TTC549 (cell line): ENCODE measurements around the gene APBA3.

ENCODE experiments used
- FAIRE-seq: peaks from 2 replicates; lab custom pipeline; 2012; peaks lifted over from hg19 to GRCh38; lab: Jason Lieb, UNC

The APBA3 gene, protein sequence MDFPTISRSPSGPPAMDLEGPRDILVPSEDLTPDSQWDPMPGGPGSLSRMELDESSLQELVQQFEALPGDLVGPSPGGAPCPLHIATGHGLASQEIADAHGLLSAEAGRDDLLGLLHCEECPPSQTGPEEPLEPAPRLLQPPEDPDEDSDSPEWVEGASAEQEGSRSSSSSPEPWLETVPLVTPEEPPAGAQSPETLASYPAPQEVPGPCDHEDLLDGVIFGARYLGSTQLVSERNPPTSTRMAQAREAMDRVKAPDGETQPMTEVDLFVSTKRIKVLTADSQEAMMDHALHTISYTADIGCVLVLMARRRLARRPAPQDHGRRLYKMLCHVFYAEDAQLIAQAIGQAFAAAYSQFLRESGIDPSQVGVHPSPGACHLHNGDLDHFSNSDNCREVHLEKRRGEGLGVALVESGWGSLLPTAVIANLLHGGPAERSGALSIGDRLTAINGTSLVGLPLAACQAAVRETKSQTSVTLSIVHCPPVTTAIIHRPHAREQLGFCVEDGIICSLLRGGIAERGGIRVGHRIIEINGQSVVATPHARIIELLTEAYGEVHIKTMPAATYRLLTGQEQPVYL

DNA sequence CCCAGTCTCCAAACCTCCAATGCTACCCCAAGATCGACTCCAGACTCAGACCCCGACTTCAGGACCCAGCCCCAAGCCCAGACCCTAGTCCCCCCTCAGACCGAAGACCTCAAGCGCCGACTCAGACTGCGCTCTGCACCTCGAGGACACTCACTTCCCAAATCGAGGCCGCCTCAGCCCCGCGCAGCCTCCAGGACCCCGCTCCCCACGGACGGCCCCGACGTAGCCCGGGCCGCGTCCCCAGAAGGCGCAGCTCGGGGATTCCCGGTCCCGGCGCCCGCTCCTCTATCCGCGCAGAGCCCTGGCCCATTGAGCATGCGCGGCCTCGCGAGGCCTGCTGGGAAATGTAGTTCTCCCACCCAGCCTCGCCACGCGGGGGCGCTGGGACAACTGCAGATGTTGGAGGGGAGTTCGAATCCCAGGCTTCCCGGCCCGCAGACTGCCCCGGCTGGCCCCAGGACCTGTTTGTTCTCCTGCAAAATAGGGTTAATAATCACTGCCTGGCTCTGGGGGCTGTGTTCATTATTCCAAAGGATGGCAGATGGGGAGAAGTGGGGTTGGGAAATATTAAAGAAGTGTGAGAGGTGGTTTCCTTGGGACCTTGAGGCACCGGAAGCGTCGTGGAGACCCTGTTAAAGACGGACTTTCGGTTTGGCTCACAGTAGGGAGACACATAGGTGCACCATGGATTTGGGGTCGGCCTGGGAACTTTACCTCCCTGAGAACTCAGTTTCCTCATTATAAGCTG is at the start of gene APBA3:
APBA3 (minus strand) TSS at position 311 of the 748 bp plus-strand sequence. CDS start 1,428 bp downstream, outside the sequence.
- FAIRE-seq: no peak

DNA sequence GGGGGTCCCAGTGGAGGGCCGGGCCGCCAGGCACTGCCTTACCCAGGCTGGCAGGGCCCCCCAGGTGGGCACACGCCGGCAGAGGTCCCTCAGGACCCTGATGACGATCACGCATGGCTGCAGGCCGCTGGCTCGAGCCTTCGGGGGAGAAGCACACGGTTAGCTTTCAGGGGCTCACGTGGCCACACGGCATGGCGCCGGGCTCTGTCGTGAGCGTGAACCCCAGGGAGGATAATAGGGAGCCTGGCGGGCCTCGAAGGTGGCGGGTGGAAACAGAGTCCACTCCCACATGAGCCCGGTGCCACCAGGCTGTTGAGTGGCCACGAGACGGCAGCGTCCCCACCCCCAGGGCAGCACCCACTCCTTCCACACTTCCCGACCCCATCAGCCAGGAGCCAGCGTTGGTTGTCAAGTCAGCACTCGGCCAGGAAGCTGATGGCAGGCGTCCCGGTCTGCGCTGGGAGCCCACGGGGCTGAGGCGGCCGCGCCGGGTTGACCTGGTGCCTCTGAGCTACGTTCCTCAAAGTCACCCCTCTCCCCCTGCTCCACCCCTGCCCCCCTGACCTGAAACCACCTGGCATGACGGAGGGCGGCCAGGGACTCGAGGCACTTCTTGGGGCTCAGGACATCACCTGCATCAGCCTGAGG is 49.3 kb upstream of the APBA3 start:
- no peak for FAIRE-seq

DNA sequence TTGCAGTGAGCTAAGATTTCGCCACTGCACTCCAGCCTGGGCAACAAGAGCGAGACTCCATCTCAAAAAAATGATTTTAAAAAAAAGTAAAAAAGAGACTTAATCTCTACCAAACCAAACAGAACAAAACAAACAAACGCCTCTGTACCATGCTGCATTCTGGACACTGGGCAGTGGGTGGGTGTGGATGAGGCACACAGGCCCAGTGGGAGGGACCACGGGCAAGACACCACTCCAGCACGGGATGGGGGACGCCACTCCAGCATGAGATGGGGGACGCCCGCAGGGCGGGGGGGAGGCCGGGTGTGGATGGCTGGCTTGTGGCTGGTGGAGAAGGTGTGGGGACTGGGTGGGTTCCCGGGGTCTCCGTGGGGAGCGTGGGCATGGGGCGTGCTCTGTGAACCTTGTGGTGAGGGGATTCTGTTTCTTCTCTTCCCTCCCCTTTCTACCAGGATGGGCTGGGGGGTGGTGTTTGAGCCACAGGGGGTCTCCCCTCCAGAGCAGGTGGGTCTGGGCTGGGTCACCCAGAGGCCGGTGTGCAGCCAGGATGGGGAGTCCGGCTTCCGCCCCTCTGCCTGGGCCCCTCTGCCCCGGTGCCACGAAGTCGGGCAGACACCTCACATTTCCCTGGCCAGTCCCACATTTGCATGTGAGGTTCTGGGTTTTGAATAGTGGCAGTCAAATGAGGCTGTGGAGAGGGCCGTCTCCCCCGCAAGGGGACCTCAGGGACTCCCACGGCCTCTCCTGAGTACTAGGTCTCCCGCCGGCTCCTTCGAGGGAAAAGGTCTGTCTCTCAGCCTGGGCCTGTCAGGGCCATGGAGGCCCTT is 48.6 kb upstream of the APBA3 start:
- no peak for FAIRE-seq

DNA sequence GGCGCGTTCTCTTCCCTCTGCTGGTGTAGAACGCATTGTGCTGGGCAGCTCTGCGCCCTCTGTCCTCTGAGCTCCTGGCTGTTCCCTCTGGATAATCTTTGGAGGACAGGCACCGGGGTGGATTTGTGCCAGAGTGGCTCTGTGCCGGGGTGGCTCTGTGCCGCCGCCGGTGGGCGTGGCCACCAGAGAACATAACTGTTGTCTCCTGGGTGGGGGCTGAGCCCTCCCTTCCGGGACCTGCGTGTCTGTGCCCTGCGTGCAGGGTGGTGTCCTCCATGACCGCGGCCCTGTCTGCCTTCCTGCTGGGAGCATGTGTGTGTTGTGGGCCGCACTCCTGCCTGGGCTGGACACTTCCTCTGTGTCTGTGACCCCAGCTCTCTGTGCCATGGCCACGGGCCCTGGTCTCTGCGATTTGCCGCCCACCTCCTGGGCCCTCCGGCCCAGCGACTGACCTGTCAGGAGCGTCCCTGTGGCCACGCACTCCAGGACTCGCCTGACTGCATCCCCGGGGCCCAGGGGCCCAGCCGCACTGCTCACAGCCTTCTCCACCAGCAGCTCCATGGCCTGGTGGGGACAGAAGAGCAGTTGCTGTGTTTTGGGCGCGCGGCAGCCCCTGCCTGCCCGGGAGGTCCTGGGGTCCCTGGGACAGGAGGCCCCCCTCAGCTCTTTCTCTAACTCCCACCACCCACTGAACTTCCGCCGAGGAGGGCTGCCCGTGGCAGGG is 47.1 kb upstream of the APBA3 start:
- FAIRE-seq: no peak

DNA sequence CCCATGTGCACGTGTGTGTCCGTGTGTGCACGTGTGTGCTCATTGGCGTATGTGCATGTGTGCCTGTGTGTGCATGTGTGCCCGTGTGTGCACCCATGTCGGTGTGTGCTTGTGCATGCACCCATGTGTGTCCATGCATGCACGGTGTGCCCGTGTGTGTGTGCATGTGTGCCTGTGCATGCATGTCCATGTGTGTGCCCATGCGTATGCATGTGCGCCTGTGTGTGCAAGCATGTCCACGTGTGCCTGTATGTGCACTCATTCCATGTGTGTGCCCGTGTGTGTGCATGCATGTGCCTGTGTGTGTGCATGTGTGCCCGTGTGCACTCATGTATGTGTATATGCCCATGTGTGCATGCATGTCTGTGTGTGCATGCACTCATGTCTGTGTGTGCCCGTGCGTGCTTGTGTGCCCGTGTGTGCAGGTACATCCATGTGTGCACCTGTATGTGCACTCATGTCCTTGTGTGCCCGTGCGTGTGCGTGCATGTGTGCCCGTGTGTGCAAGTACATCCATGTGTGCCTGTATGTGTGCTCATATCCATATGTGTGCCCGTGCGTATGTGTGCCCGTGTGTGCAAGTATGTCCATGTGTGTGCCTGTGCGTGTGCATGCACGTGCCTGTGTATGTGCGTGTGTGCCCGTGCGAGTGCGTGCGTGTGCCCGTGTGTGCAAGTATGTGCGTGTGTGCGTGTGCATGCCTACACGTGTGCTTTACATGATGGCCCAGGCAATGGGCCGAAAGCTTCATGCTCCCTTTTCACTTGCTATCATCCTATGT is 46.3 kb upstream of the APBA3 start:
- no peak for FAIRE-seq

DNA sequence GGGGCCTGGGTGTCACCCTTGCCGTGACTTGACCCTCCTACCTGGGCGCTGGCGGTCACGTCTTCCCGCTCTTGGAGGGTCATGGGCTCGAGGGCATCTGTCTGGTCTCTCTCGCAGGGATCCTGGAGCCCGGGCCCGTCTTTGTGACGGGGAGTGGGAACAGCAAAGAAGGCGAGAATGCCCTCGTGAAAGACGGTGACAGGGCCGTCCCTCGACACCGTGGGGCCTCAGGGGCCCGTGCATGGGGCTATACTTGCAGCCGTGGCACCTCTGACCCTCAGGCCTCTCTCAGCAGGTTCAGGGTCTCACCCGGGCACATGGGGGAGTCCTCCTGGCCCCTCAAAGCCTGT is 45.6 kb upstream of the APBA3 start:
- no peak for FAIRE-seq

DNA sequence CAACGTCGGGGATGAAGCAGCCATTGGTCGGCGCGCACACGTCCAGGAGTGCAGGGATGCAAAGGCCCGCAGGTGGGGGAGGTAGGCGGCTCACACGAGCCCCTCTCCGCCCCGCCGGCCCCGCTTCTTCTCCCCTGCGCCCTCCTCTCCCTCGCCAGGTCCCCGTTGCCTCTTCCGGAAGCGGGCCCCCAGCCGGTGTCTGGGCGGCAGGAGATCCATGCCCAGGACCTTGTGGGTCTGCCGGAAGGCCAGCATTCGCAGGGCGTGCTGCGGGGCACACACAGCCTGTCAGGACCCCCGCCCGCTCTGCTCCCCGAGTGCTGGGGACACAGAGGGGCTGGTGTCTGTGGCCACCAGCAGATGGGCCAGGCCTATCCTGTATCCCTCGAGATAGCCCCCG is 44.4 kb upstream of the APBA3 start:
- FAIRE-seq: no peak

DNA sequence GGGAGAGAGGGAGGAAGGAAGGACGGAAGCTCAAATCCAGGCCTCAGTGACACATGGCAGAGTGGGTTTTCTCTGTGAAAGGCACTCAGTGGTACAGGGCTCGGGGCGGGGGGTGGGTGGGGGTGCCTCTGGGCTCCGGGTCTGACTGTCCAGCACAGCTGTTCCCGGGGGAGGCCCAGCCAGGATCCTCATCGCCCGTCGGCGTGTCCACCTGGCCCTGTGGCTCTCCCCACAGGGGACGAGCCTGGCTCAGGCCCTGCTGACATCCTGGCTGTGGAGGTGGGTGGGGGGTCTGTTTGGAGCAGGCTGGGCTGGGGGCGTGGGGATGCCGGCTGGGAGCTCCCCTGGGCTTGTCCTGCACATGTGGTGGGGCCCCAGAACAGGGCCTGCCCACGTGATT is 42.9 kb upstream of the APBA3 start:
- FAIRE-seq: no peak

DNA sequence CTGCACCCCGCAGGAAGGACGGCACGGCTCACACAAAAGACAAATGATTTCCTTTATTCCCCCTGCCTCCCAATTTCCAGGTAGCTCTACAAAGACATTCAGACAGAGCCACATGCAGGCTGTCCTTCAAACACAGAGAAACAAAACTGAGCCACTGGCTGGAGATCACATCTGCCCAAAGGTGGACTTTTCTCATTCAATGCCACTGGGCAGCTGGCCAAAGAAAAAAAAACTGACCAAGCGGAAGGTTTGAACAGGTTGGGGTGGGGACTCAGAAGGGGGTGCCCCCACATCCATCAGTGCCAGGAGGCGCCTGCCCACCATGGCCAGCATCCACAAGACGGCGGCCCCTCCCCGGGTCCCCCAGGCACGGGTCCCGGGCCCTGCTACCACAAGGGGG is 42.5 kb upstream of the APBA3 start:
- FAIRE-seq: no peak

DNA sequence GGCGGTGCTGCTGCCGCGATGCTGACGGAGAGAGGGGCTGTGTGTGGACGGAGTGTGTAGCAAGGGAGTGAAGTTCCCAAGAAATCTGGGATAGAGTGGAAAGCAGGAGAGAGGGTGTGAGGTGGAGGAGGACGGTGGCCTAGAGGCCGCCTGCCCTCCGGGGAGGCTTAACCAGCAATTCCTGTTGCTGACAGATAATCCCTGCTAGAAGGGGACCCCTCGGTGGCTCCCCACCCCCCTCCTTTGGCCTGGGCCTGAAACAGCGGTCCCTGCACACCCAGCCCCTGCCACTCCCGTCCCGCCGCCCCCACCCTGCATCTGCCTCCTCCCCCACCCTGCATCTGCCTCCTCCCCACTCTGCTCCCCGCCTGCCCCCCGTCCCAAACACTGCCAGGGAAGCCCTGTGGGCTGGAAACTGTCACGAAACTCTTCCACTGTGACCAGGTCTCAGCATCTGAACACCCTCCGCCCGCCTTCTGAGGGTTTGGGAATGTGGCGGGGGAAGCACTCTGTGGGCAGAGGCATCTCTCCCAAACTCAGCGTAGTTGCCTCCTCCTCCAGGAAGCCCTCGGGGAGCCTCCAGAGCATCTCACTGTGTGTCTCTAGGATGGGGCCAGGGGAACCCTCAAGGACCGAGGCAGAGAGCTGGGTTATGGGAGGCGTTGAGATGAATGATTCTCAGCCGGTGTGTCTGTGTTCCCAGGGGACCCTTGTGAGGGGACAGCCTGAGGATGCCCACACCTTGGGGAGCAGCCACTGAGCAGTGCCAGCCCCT is 41.8 kb upstream of the APBA3 start:
- FAIRE-seq: no peak

DNA sequence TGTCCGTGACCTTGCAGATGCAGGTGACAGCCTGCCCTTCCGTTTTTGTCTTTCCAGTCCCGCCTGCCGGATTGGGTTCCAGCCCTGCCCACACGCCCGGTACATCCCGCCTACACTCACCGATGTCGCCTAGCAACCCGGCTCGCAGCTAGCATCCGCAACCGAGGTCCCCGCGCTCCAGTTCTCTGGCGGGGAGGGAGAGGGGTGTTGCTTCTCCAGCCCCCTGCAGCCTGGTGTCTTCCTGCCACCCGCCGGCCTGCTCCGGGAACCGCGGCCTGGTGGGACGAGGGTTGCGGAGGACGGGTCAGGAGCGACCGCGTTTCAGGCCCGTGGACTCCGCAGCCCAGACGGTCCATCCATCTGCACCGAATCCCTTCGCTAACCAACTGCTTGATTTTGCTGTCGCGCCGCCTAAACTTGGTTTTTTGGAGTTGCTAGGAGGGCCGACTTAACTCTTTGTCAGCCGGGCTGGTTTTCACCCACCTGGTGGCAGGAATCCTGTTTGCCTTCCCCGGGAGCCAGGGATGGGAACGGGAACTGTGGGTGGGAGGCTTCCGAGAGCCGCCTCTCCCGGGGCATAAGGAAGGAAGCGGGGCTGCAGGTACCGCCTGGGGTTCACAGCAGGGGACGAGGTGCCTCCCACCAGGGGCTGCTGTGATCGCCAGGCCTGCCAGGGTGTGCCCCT is 40.1 kb upstream of the APBA3 start:
- FAIRE-seq: no peak

DNA sequence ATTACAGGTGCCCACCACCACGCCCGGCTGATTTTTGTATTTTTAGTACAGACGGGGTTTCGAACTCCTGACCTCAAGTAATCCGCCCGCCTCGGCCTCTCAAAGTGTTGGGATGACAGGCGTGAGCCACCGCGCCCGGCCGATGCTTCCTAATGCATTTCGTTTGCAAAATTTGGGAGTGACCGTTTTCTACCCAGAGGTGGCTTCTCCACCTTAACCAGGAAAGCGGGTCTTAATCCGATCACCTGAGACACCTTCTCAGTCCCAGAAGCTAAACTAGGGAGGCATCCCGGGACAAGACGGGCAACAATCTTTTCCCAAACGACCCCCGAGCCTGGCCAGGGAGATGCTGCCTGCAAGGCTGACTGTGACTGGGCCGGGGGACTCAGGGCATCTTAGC is 39.5 kb upstream of the APBA3 start:
- FAIRE-seq: no peak

DNA sequence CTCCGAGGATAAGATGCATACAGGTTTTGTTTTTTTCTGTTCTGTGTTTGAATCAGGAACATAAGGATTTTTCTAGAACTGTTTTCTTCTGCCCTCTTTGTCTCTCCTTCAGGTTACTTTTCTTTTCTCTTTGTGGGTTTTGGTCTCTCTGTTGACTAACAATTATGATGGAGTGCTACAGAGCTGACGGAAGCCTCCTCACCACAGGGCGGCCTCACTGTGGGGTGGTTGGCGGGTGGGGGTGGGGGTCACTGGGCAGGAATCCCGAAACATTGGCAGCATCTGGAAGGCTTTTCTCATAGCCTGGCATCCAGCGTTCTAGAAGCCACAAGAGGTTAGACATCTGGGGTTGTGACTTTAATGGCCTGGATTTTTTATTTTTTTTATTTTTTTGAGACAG is 36.6 kb upstream of the APBA3 start:
- FAIRE-seq: no peak

DNA sequence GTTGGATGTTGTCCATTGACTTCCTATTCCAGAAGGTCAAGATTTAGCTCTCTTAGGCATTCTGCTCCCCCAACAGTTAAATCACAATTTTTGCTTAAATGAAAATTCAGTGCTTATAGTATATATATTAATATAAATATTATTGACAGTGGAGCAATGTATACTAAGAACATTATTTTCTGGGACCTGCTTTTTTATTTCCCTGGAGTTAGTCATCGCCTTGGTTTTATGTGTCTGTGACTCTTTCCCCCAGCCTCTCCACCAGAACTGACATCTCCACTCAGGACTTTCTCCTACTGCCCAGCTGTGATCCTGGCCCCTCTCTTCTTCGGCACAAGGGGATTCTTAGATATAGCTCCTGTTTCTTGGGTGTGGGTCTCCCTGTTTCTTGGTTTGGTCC is 34.9 kb upstream of the APBA3 start:
- FAIRE-seq: no peak

DNA sequence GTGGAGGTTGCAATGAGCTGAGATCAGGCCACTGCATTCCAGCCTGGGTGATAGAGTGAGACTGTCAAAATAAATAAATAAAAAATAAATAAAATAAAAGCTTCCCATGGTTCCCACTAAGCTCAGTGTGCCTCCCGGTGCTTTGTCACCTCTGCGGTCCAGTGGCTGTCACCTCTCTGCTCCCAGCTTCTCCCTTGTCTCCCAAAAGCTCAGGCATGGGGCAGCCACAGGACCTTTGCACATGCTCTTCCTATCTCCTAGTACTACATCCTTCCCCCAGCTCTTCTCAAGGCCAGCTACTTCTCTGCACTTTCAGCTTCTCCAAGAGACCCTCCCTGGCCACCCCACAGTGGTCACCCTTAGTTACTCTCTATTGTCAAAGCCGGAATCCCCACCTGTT is 32.3 kb upstream of the APBA3 start:
- no peak for FAIRE-seq

DNA sequence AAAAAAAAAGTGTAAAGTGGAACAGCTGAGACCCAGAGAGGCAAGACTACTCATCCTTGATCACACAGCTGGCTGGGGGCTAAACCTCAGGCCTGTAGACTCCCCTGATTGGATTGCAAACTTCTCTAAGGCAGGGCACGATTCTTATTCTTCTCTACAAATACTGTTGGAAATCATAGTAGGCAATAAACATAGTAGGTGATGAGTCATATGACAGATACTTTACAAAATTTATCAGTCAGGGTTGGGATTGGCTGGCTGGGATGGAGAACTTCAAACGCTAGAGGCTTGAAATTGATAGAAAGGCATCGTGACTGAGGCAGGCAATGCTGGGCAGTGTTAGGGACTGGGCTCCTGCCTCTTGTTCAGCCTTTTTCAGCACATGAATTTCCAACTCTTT is 30.6 kb upstream of the APBA3 start:
- no peak for FAIRE-seq

DNA sequence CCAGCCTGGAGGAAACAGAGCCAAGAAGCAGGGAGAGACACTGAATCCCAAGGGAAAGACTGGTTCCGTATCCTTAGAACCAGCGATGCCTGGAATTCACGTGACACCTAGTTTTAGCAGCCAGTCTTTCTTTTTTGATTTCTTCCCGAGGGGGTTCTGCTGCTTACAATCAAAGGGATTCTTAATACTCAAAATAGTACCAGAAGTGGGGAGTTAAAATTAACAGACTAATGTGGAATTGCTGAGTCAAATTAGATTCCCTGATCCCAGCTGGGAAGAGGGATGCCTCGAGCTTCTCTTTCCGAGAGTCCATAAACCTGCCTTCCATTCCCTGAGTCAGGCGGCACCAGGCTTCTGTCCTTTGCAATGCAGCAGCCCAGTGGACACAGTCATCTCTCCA is 29.4 kb upstream of the APBA3 start:
- no peak for FAIRE-seq

DNA sequence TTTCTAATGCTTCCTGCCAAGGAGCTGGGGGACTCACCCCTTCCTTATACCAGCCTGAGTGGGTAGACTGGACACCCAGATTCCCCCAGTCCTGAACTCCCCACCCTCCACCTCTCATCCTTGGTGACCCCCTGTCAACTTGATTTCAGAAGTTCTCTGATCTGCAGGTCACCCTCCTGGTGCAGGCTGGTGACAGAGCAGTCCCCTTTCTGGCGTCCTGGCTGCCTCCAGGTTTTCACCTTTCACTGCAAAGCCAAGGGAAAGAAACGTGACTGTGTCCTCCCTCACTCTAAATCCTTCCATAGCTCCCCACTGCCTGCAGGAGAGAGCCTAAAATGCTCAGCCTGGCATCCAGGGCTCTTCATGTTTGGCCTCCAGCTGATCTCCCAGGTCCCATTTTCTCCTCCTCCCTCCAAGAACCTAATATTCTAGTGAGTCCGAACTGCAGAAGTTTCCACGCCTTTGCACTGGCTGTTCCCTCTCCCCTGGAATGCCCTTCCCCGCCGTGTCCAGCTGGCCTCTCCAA is 28.8 kb upstream of the APBA3 start:
- no peak for FAIRE-seq
